HK-2 (cell line): ENCODE measurements around the gene CYP11A1.

Experiments used
- DNase-seq: peaks from one replicate; pipeline ENCODE4 v3.0.0-alpha.2; 2018; ENCODE audit not compliant: unreplicated experiment

The CYP11A1 gene

GRCh38 chr15:74301583-74302361 is 65.7 kb downstream of the CYP11A1 start:
- DNase-seq: no peak

- DNase-seq: no peak
Measured at GRCh38 chr15:74300057-74300795, 67.2 kb downstream of the CYP11A1 start.

- DNase-seq: no peak
Measured at GRCh38 chr15:74297887-74298286, 69.6 kb downstream of the CYP11A1 start.

- no peak for DNase-seq
Measured at GRCh38 chr15:74295800-74296199, 71.6 kb downstream of the CYP11A1 start.

GRCh38 chr15:74294010-74294409 is 73.4 kb downstream of the CYP11A1 start:
- no peak for DNase-seq

- no peak for DNase-seq
Measured at GRCh38 chr15:74293021-74293810, 74.2 kb downstream of the CYP11A1 start.

GRCh38 chr15:74291101-74292071 is 76.1 kb downstream of the CYP11A1 start:
- DNase-seq: peak; percentile 68

GRCh38 chr15:74290645-74291044 is 76.8 kb downstream of the CYP11A1 start:
- DNase-seq: no peak

GRCh38 chr15:74289671-74290070 is 77.8 kb downstream of the CYP11A1 start:
- DNase-seq: no peak
